ENCODE data around the gene CNR2. TPM values are rescaled to one million over a fixed set of nuclear protein-coding genes. Genes with fewer than 3 reads are reported as not detected.

CNR2 gene
- under 1 TPM; 0.28 to 0.29 TPM for total RNA-seq

GRCh38 chr1:23913212-23913880, at the start of gene CNR2:
Gene CNR2 (minus strand): TSS chr1:23913362. CDS start chr1:23875617, 37,745 bp downstream.

GRCh38 chr1:23959461-23960290, 46.5 kb upstream of the CNR2 start, which contains the start of gene PNRC2:
Gene PNRC2 (plus strand): TSS chr1:23959828. CDS start chr1:23961458, 1,630 bp downstream.

GRCh38 chr1:23867895-23868556, 45.1 kb downstream of the CNR2 start, which contains the start of gene FUCA1:
Gene FUCA1 (minus strand): TSS chr1:23868290. CDS start chr1:23868286, 4 bp downstream.

GRCh38 chr1:23825076-23825761, 87.9 kb downstream of the CNR2 start, which contains the start of gene HMGCL:
Gene HMGCL (minus strand): TSS chr1:23825429. CDS start chr1:23825415, 14 bp downstream.

Small RNA genes within 50 kb of the gene (microRNA-seq; reads per million reads assigned to microRNA genes)
- not detected for gene MIR378F (ENCODE audit: borderline microRNAs expressed, borderline replicate concordance)

Other genes starting within 250 kb of the CNR2 start
- 1,000 to 10,000 TPM; 1,629 to 1,768 TPM for gene RPL11, start 221.6 kb downstream of the CNR2 start, total RNA-seq
- gene ELOA, start 169.9 kb downstream of the CNR2 start, total RNA-seq: 10 to 100 TPM; 26.8 to 29.0 TPM
- 10 to 100 TPM; 46.5 to 46.9 TPM for gene PITHD1, start 134.9 kb downstream of the CNR2 start, total RNA-seq
- 10 to 100 TPM; 71.0 to 72.3 TPM for gene LYPLA2, start 122.2 kb downstream of the CNR2 start, total RNA-seq
- gene GALE, start 112.6 kb downstream of the CNR2 start, total RNA-seq: 10 to 100 TPM; 13.6 to 18.7 TPM
- 10 to 100 TPM; 30.0 to 31.5 TPM for gene HMGCL, start 87.9 kb downstream of the CNR2 start, total RNA-seq
- 1 to 10 TPM; 6.8 to 7.0 TPM for gene FUCA1, start 45.1 kb downstream of the CNR2 start, total RNA-seq
- gene PNRC2, start 46.5 kb upstream of the CNR2 start, total RNA-seq: 100 to 1,000 TPM; 132 to 145 TPM
- 100 to 1,000 TPM; 186 to 190 TPM for gene SRSF10, start 67.0 kb upstream of the CNR2 start, total RNA-seq
- gene MYOM3, start 198.8 kb upstream of the CNR2 start, total RNA-seq: not detected
- not detected for gene IL22RA1, start 229.8 kb upstream of the CNR2 start, total RNA-seq

Measured in activated naive CD4-positive, alpha-beta T cell treated with anti-CD3 and anti-CD28 coated beads, Interleukin-2, amount 10 ng/mL, durations not matched to agents 5 hours and 36 hours (primary cell).